Gastroesophageal sphincter (tissue), 3 donors: ENCODE data around the gene BICC1.
"Not testable (repeated sequence)": the region's sequence is repeated elsewhere in the genome, so short reads cannot be mapped to it uniquely, and the experiment has no call there.

Experiments used
- POLR2A ChIP-seq, 2 donors: fragments of 450-650 bp; IDR thresholded peaks; one replicate each; pipeline ENCODE4 v1.6.1; 2017; ENCODE audit warnings: antibody characterized with exemption in 2 of 2, mild to moderate bottlenecking in 2 of 2, moderate library complexity in 1 of 2
- POLR2AphosphoS5 ChIP-seq: sonication (generic); formaldehyde crosslinking; IDR thresholded peaks from one replicate; pipeline ENCODE4 v1.6.1; 2017; ENCODE audit warnings: antibody characterized with exemption
- TF ChIP-seq, protein P1 (sequence below), 4 experiments: fragments of 200-600 bp in 2 of 4; fragments of 450-650 bp in 2 of 4; sonication (generic) in 1 of 4; IDR thresholded peaks; one replicate each; pipeline ENCODE4 v1.5.1; 2017 to 2019; ENCODE audit warnings: antibody characterized with exemption in 4 of 4, mild to moderate bottlenecking in 2 of 4, moderate library complexity in 2 of 4

DNA sequence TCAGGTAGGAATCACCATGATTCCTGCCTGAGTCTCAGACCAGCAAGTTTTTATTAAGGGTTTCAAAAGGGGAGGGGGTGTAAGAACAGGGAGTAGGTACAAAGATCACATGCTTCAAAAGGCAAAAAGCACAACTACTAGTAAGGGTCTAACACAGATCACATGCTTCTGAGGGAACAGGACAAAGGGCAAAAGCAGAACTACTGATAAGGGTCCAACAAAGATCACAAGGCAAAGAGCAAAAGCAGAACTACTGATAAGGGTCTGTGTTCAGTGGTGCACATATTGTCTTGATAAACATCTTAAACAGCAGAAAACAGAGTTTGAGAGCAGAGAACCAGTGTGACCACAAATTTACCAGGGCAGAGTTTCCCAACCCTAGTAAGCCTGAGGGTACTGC, 84.5 kb downstream of the BICC1 start:
- TF ChIP-seq POLR2A (IDR thresholded peaks at IDR 0.05); POLR2AphosphoS5: not testable (repeated sequence)
- TF ChIP-seq, protein P1, sequence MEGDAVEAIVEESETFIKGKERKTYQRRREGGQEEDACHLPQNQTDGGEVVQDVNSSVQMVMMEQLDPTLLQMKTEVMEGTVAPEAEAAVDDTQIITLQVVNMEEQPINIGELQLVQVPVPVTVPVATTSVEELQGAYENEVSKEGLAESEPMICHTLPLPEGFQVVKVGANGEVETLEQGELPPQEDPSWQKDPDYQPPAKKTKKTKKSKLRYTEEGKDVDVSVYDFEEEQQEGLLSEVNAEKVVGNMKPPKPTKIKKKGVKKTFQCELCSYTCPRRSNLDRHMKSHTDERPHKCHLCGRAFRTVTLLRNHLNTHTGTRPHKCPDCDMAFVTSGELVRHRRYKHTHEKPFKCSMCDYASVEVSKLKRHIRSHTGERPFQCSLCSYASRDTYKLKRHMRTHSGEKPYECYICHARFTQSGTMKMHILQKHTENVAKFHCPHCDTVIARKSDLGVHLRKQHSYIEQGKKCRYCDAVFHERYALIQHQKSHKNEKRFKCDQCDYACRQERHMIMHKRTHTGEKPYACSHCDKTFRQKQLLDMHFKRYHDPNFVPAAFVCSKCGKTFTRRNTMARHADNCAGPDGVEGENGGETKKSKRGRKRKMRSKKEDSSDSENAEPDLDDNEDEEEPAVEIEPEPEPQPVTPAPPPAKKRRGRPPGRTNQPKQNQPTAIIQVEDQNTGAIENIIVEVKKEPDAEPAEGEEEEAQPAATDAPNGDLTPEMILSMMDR (IDR thresholded peaks at IDR 0.05): not testable (repeated sequence)
